ENCODE results near the gene FBXO22. TPM values are rescaled to one million over a fixed set of nuclear protein-coding genes. Genes with fewer than 3 reads are reported as not detected.
"Not testable (repeated sequence)": the region's sequence is repeated elsewhere in the genome, so short reads cannot be mapped to it uniquely, and the experiment has no call there.

FBXO22 gene
- polyA plus RNA-seq = 10 to 100 TPM in 1 of 2 donors, 1 to 10 TPM in 1; 6.0 to 12.9 TPM

GRCh38 chr15:75903331-75904239, at the start of gene FBXO22:
FBXO22 (plus strand) TSS chr15:75903878; CDS start chr15:75903964, 86 bp downstream.
- Histone ChIP-seq H3K4me1 (ENCODE audit: control insufficient read depth in 2 of 2, insufficient read depth in 2 of 2, low read length in 1 of 2) (no peaks in the 10 kb centered on the region), H3K27ac (ENCODE audit: low read depth in 2 of 2, low read length in 1 of 2) (peak within 1 kb of the TSS; percentile 68 to 94)
- 2 to 3% methylated on average over 59 to 63 of the region's 63 CpGs for WGBS, 2 donors

GRCh38 chr15:75857886-75858285, 45.8 kb upstream of the FBXO22 start:
- no peaks in the 10 kb centered on the region for H3K27me3 ChIP-seq (ENCODE audit: control insufficient read depth in 1 of 2, insufficient read depth in 2 of 2, low read length in 2 of 2)
- H3K9me3 ChIP-seq (ENCODE audit: control insufficient read depth in 2 of 2, insufficient read depth in 1 of 2, low read depth in 1 of 2, low read length in 1 of 2) = no peaks in the 10 kb centered on the region
- H3K36me3 ChIP-seq (ENCODE audit: control insufficient read depth in 2 of 2, insufficient read depth in 2 of 2, low read length in 1 of 2) = no peaks in the 10 kb centered on the region

More at GRCh38 chr15:75903331-75904239, at the start of gene FBXO22:
- no peaks in the 10 kb centered on the region for H3K9me3 ChIP-seq (ENCODE audit: control insufficient read depth in 2 of 2, insufficient read depth in 1 of 2, low read depth in 1 of 2, low read length in 1 of 2)
- H3K27me3 ChIP-seq (ENCODE audit: control insufficient read depth in 1 of 2, insufficient read depth in 2 of 2, low read length in 2 of 2) = no peaks in the 10 kb centered on the region
- peak within 1 kb of the TSS; percentile 78 to 96 for H3K4me3 ChIP-seq (ENCODE audit: low read depth in 1 of 2, low read length in 2 of 2)
- no peaks in the 10 kb centered on the region for H3K36me3 ChIP-seq (ENCODE audit: control insufficient read depth in 2 of 2, insufficient read depth in 2 of 2, low read length in 1 of 2)

GRCh38 chr15:75861750-75862402, 41.8 kb upstream of the FBXO22 start:
- Histone ChIP-seq H3K36me3 (ENCODE audit: control insufficient read depth in 2 of 2, insufficient read depth in 2 of 2, low read length in 1 of 2) (no peaks in the 10 kb centered on the region), H3K9me3 (ENCODE audit: control insufficient read depth in 2 of 2, insufficient read depth in 1 of 2, low read depth in 1 of 2, low read length in 1 of 2) (no peaks in the 10 kb centered on the region), H3K27me3 (ENCODE audit: control insufficient read depth in 1 of 2, insufficient read depth in 2 of 2, low read length in 2 of 2) (no peaks in the 10 kb centered on the region), H3K27ac (ENCODE audit: low read depth in 2 of 2, low read length in 1 of 2) (no peak overlapping the region), H3K4me3 (ENCODE audit: low read depth in 1 of 2, low read length in 2 of 2) (no peak overlapping the region), H3K4me1 (ENCODE audit: control insufficient read depth in 2 of 2, insufficient read depth in 2 of 2, low read length in 1 of 2) (no peaks in the 10 kb centered on the region)
- 89 to 90% methylated on average over 6 of the region's 6 CpGs for WGBS, 2 donors

More at GRCh38 chr15:75857886-75858285, 45.8 kb upstream of the FBXO22 start:
- Histone ChIP-seq H3K27ac (ENCODE audit: low read depth in 2 of 2, low read length in 1 of 2) (no peak overlapping the region), H3K4me1 (ENCODE audit: control insufficient read depth in 2 of 2, insufficient read depth in 2 of 2, low read length in 1 of 2) (no peaks in the 10 kb centered on the region), H3K4me3 (ENCODE audit: low read depth in 1 of 2, low read length in 2 of 2) (no peak overlapping the region)

GRCh38 chr15:75862796-75863195, 40.9 kb upstream of the FBXO22 start:
- no peaks in the 10 kb centered on the region for H3K27me3 ChIP-seq (ENCODE audit: control insufficient read depth in 1 of 2, insufficient read depth in 2 of 2, low read length in 2 of 2)
- no peak overlapping the region for H3K4me3 ChIP-seq (ENCODE audit: low read depth in 1 of 2, low read length in 2 of 2)
- no peak overlapping the region for H3K27ac ChIP-seq (ENCODE audit: low read depth in 2 of 2, low read length in 1 of 2)
- WGBS, 2 donors = 97 to 100% methylated on average over 1 of the region's 1 CpG
- H3K4me1 ChIP-seq (ENCODE audit: control insufficient read depth in 2 of 2, insufficient read depth in 2 of 2, low read length in 1 of 2) = no peaks in the 10 kb centered on the region
- H3K36me3 ChIP-seq (ENCODE audit: control insufficient read depth in 2 of 2, insufficient read depth in 2 of 2, low read length in 1 of 2) = no peaks in the 10 kb centered on the region
- no peaks in the 10 kb centered on the region for H3K9me3 ChIP-seq (ENCODE audit: control insufficient read depth in 2 of 2, insufficient read depth in 1 of 2, low read depth in 1 of 2, low read length in 1 of 2)

GRCh38 chr15:75864213-75865059, 39.2 kb upstream of the FBXO22 start:
- H3K4me3 ChIP-seq (ENCODE audit: low read depth in 1 of 2, low read length in 2 of 2) = no peak overlapping the region
- H3K36me3 ChIP-seq (ENCODE audit: control insufficient read depth in 2 of 2, insufficient read depth in 2 of 2, low read length in 1 of 2) = no peaks in the 10 kb centered on the region
- no peaks in the 10 kb centered on the region for H3K9me3 ChIP-seq (ENCODE audit: control insufficient read depth in 2 of 2, insufficient read depth in 1 of 2, low read depth in 1 of 2, low read length in 1 of 2)
- H3K27me3 ChIP-seq (ENCODE audit: control insufficient read depth in 1 of 2, insufficient read depth in 2 of 2, low read length in 2 of 2) = no peaks in the 10 kb centered on the region
- WGBS, 2 donors = 83 to 92% methylated on average over 5 of the region's 5 CpGs
- H3K4me1 ChIP-seq (ENCODE audit: control insufficient read depth in 2 of 2, insufficient read depth in 2 of 2, low read length in 1 of 2) = no peaks in the 10 kb centered on the region
- H3K27ac ChIP-seq (ENCODE audit: low read depth in 2 of 2, low read length in 1 of 2) = no peak overlapping the region

GRCh38 chr15:75866045-75866444, 37.6 kb upstream of the FBXO22 start:
- H3K4me1 ChIP-seq (ENCODE audit: control insufficient read depth in 2 of 2, insufficient read depth in 2 of 2, low read length in 1 of 2); H3K27ac ChIP-seq (ENCODE audit: low read depth in 2 of 2, low read length in 1 of 2); H3K27me3 ChIP-seq (ENCODE audit: control insufficient read depth in 1 of 2, insufficient read depth in 2 of 2, low read length in 2 of 2); H3K36me3 ChIP-seq (ENCODE audit: control insufficient read depth in 2 of 2, insufficient read depth in 2 of 2, low read length in 1 of 2); H3K4me3 ChIP-seq (ENCODE audit: low read depth in 1 of 2, low read length in 2 of 2); H3K9me3 ChIP-seq (ENCODE audit: control insufficient read depth in 2 of 2, insufficient read depth in 1 of 2, low read depth in 1 of 2, low read length in 1 of 2): not testable (repeated sequence)
- 86 to 93% methylated on average over 1 of the region's 1 CpG for WGBS, 2 donors

GRCh38 chr15:75866916-75867315, 36.8 kb upstream of the FBXO22 start:
- no peak overlapping the region for H3K27ac ChIP-seq (ENCODE audit: low read depth in 2 of 2, low read length in 1 of 2)
- no peaks in the 10 kb centered on the region for H3K4me1 ChIP-seq (ENCODE audit: control insufficient read depth in 2 of 2, insufficient read depth in 2 of 2, low read length in 1 of 2)
- H3K27me3 ChIP-seq (ENCODE audit: control insufficient read depth in 1 of 2, insufficient read depth in 2 of 2, low read length in 2 of 2) = no peaks in the 10 kb centered on the region
- no peaks in the 10 kb centered on the region for H3K9me3 ChIP-seq (ENCODE audit: control insufficient read depth in 2 of 2, insufficient read depth in 1 of 2, low read depth in 1 of 2, low read length in 1 of 2)
- no peaks in the 10 kb centered on the region for H3K36me3 ChIP-seq (ENCODE audit: control insufficient read depth in 2 of 2, insufficient read depth in 2 of 2, low read length in 1 of 2)
- no peak overlapping the region for H3K4me3 ChIP-seq (ENCODE audit: low read depth in 1 of 2, low read length in 2 of 2)

GRCh38 chr15:75867449-75867848, 36.2 kb upstream of the FBXO22 start:
- no peak overlapping the region for H3K27ac ChIP-seq (ENCODE audit: low read depth in 2 of 2, low read length in 1 of 2)
- WGBS, 2 donors = 79 to 81% methylated on average over 4 of the region's 4 CpGs
- H3K9me3 ChIP-seq (ENCODE audit: control insufficient read depth in 2 of 2, insufficient read depth in 1 of 2, low read depth in 1 of 2, low read length in 1 of 2) = no peaks in the 10 kb centered on the region
- no peak overlapping the region for H3K4me3 ChIP-seq (ENCODE audit: low read depth in 1 of 2, low read length in 2 of 2)
- no peaks in the 10 kb centered on the region for H3K36me3 ChIP-seq (ENCODE audit: control insufficient read depth in 2 of 2, insufficient read depth in 2 of 2, low read length in 1 of 2)
- no peaks in the 10 kb centered on the region for H3K4me1 ChIP-seq (ENCODE audit: control insufficient read depth in 2 of 2, insufficient read depth in 2 of 2, low read length in 1 of 2)
- H3K27me3 ChIP-seq (ENCODE audit: control insufficient read depth in 1 of 2, insufficient read depth in 2 of 2, low read length in 2 of 2) = no peaks in the 10 kb centered on the region

GRCh38 chr15:75868019-75868418, 35.7 kb upstream of the FBXO22 start:
- Histone ChIP-seq H3K27ac (ENCODE audit: low read depth in 2 of 2, low read length in 1 of 2) (no peak overlapping the region), H3K27me3 (ENCODE audit: control insufficient read depth in 1 of 2, insufficient read depth in 2 of 2, low read length in 2 of 2) (no peaks in the 10 kb centered on the region), H3K36me3 (ENCODE audit: control insufficient read depth in 2 of 2, insufficient read depth in 2 of 2, low read length in 1 of 2) (no peaks in the 10 kb centered on the region), H3K9me3 (ENCODE audit: control insufficient read depth in 2 of 2, insufficient read depth in 1 of 2, low read depth in 1 of 2, low read length in 1 of 2) (no peaks in the 10 kb centered on the region), H3K4me3 (ENCODE audit: low read depth in 1 of 2, low read length in 2 of 2) (no peak overlapping the region), H3K4me1 (ENCODE audit: control insufficient read depth in 2 of 2, insufficient read depth in 2 of 2, low read length in 1 of 2) (no peaks in the 10 kb centered on the region)
- 92 to 93% methylated on average over 3 of the region's 3 CpGs for WGBS, 2 donors
